Trophoblast cell (in vitro differentiated cells and primary cell): Measurements from ENCODE around the gene BCO1. TPM values are rescaled to one million over a fixed set of nuclear protein-coding genes. Genes with fewer than 3 reads are reported as not detected.
A peak's percentile ranks its signal among the peaks of the same experiment; 100 is the strongest.

Experiments
- DNase-seq, 2 donors: peaks; one replicate each; pipeline ENCODE4 v3.0.0-alpha.2; 2016
- H2AFZ ChIP-seq: 2 replicates; pipeline ENCODE4 v1.6.1; 2013; ENCODE audit warnings: low read length, moderate library complexity, mild to moderate bottlenecking; ENCODE audit not compliant: insufficient read depth, poor library complexity
- H2AK5ac ChIP-seq: 2 replicates; pipeline ENCODE4 v1.6.1; 2013; ENCODE audit warnings: mild to moderate bottlenecking, low read length
- H2BK120ac ChIP-seq: 2 replicates; pipeline ENCODE4 v1.6.1; 2013; ENCODE audit warnings: low read length, mild to moderate bottlenecking, moderate library complexity; ENCODE audit not compliant: insufficient read depth, poor library complexity
- H2BK12ac ChIP-seq: 2 replicates; pipeline ENCODE4 v1.6.1; 2013; ENCODE audit warnings: mild to moderate bottlenecking, low read length, moderate library complexity
- H2BK5ac ChIP-seq: 2 replicates; pipeline ENCODE4 v1.6.1; 2013; ENCODE audit warnings: low read length, low read depth, moderate library complexity, mild to moderate bottlenecking; ENCODE audit not compliant: poor library complexity
- H3K14ac ChIP-seq: 2 replicates; pipeline ENCODE4 v1.6.1; 2013; ENCODE audit warnings: mild to moderate bottlenecking, low read length
- H3K18ac ChIP-seq: 2 replicates; pipeline ENCODE4 v1.6.1; 2013; ENCODE audit warnings: mild to moderate bottlenecking, low read length
- H3K23ac ChIP-seq: 2 replicates; pipeline ENCODE4 v1.6.1; 2013; ENCODE audit warnings: low read length
- H3K27ac ChIP-seq: 2 replicates; pipeline ENCODE4 v1.5.1; 2013; ENCODE audit warnings: low read depth, mild to moderate bottlenecking, inconsistent platforms, low read length, moderate library complexity
- H3K27me3 ChIP-seq: 2 replicates; pipeline ENCODE4 v1.6.1; 2013; ENCODE audit warnings: inconsistent platforms, mild to moderate bottlenecking, low read length, moderate library complexity; ENCODE audit not compliant: insufficient read depth
- H3K36me3 ChIP-seq, 2 experiments: 1 replicate in 1 of 2; 2 replicates in 1 of 2; pipeline ENCODE4 v1.6.1; 2013; ENCODE audit warnings: low read length in 2 of 2, mild to moderate bottlenecking in 2 of 2, moderate library complexity in 1 of 2; ENCODE audit not compliant: insufficient read depth in 2 of 2, control insufficient read depth in 1 of 2
- H3K4ac ChIP-seq: 2 replicates; pipeline ENCODE4 v1.6.1; 2013; ENCODE audit warnings: low read depth, mild to moderate bottlenecking, low read length, moderate library complexity
- H3K4me1 ChIP-seq, 2 experiments: 1 replicate in 1 of 2; 2 replicates in 1 of 2; pipeline ENCODE4 v1.6.1; 2013; ENCODE audit warnings: low read length in 2 of 2, mild to moderate bottlenecking in 2 of 2, moderate library complexity in 1 of 2; ENCODE audit not compliant: insufficient read depth in 2 of 2, control insufficient read depth in 1 of 2
- H3K4me2 ChIP-seq: 2 replicates; pipeline ENCODE4 v1.6.1; 2013; ENCODE audit warnings: inconsistent platforms, mild to moderate bottlenecking, low read length, moderate library complexity
- H3K4me3 ChIP-seq: 2 replicates; pipeline ENCODE4 v1.5.1; 2013; ENCODE audit warnings: mild to moderate bottlenecking, low read depth, low read length, inconsistent platforms
- H3K79me1 ChIP-seq: one replicate; pipeline ENCODE4 v1.6.1; 2013; ENCODE audit warnings: low read length
- H3K79me2 ChIP-seq: 2 replicates; pipeline ENCODE4 v1.6.1; 2013; ENCODE audit warnings: low read length, mild to moderate bottlenecking; ENCODE audit not compliant: control insufficient read depth, insufficient read depth, poor library complexity
- H3K9ac ChIP-seq: 2 replicates; pipeline ENCODE4 v1.6.1; 2013; ENCODE audit warnings: mild to moderate bottlenecking, low read length
- H3K9me3 ChIP-seq: 2 replicates; pipeline ENCODE4 v1.6.1; 2013; ENCODE audit warnings: low read depth, mild to moderate bottlenecking, control low read depth, inconsistent platforms, low read length; ENCODE audit not compliant: insufficient read depth
- H4K12ac ChIP-seq: 2 replicates; pipeline ENCODE4 v1.6.1; 2013; ENCODE audit warnings: low read depth, mild to moderate bottlenecking, low read length, moderate library complexity
- H4K8ac ChIP-seq: 2 replicates; pipeline ENCODE4 v1.6.1; 2013; ENCODE audit warnings: low read depth, mild to moderate bottlenecking, low read length, moderate library complexity
- H4K91ac ChIP-seq: one replicate; pipeline ENCODE4 v1.6.1; 2013; ENCODE audit warnings: low read depth, mild to moderate bottlenecking, low read length, moderate library complexity
- WGBS: extraction: QIAGEN DNeasy Blood & Tissue Kit; methylation state at CpG from one replicate; pipeline ENCODE4 v1.1.7; 2013; ENCODE audit warnings: missing lambda C conversion rate; ENCODE audit not compliant: insufficient read length, insufficient coverage; ENCODE audit errors: extremely low coverage; 5-methylcytosine and 5-hydroxymethylcytosine counted together
- polyA plus RNA-seq: library from polyadenylated mRNA; stranded (reverse); fragments of 200-250 nt; gene quantifications from 2 replicates; pipeline ENCODE4 v1.2.3, GENCODE V29; 2013

The BCO1 gene, protein sequence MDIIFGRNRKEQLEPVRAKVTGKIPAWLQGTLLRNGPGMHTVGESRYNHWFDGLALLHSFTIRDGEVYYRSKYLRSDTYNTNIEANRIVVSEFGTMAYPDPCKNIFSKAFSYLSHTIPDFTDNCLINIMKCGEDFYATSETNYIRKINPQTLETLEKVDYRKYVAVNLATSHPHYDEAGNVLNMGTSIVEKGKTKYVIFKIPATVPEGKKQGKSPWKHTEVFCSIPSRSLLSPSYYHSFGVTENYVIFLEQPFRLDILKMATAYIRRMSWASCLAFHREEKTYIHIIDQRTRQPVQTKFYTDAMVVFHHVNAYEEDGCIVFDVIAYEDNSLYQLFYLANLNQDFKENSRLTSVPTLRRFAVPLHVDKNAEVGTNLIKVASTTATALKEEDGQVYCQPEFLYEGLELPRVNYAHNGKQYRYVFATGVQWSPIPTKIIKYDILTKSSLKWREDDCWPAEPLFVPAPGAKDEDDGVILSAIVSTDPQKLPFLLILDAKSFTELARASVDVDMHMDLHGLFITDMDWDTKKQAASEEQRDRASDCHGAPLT
- 0.01 TPM in 1 of 2 replicates, not detected in the other for polyA plus RNA-seq

DNA sequence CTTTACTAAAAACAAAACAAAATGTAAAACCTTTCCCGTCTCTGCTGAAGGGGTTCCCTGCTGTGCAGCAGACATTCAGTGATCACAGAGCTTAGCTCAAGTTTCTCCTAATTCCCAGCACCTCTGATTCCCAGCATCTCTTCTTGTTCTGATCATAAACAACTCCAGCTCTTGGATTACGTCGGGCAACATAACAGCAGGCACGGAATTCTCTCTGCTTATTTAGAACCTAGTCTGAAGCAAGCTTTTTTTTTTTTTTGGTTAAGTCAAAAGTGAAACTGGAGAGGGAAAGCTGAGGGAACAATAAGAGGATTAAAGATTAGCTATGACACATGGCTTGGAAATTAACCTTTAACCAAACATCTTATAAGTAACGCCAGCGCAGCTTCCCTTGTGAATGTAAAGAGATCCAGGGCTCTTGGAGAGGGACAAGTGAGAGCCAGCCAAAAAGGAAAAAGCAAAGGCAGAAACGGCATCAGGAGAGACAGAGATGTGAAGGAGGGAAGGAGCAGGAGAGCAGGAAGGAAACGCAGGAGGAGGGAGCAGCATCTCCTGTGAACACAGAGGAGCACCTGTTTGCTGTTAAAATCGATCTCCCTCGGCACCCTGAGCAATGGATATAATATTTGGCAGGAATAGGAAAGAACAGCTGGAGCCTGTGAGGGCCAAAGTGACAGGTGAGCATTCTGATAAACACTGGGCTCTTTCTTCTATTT is at the start of gene BCO1:
TSS of gene BCO1 (plus strand) at position 394 of the 716 bp plus-strand sequence. CDS start at position 614, 220 bp downstream.
- H2AK5ac ChIP-seq: no peak within 1 kb of the TSS
- no peak within 1 kb of the TSS for H3K18ac ChIP-seq
- H3K4me2 ChIP-seq: no peak within 1 kb of the TSS
- no peak within 1 kb of the TSS for H4K91ac ChIP-seq
- H3K9me3 ChIP-seq: peaks cover 2% of the 10 kb centered on the region
- H3K14ac ChIP-seq: no peak within 1 kb of the TSS
- H3K36me3 ChIP-seq: no peaks in the 10 kb centered on the region
- H2BK5ac ChIP-seq: no peak within 1 kb of the TSS
- H3K79me1 ChIP-seq: no peaks in the 10 kb centered on the region
- H3K4me1 ChIP-seq: no peaks in the 10 kb centered on the region
- H2BK12ac ChIP-seq: no peak within 1 kb of the TSS
- no CpG with 5 or more reads among the region's 10 CpGs for WGBS
- H3K9ac ChIP-seq: no peak within 1 kb of the TSS
- no peak within 1 kb of the TSS for H4K8ac ChIP-seq
- H3K4me3 ChIP-seq: no peak within 1 kb of the TSS
- H3K4ac ChIP-seq: no peak within 1 kb of the TSS
- no peak within 1 kb of the TSS for H2BK120ac ChIP-seq
- no peak within 1 kb of the TSS for H3K27ac ChIP-seq
- no peaks in the 10 kb centered on the region for H3K79me2 ChIP-seq
- no peak within 1 kb of the TSS for H2AFZ ChIP-seq
- H3K27me3 ChIP-seq: no peaks in the 10 kb centered on the region
- no peak within 1 kb of the TSS for H3K23ac ChIP-seq
- H4K12ac ChIP-seq: no peak within 1 kb of the TSS
- DNase-seq: no peak

DNA sequence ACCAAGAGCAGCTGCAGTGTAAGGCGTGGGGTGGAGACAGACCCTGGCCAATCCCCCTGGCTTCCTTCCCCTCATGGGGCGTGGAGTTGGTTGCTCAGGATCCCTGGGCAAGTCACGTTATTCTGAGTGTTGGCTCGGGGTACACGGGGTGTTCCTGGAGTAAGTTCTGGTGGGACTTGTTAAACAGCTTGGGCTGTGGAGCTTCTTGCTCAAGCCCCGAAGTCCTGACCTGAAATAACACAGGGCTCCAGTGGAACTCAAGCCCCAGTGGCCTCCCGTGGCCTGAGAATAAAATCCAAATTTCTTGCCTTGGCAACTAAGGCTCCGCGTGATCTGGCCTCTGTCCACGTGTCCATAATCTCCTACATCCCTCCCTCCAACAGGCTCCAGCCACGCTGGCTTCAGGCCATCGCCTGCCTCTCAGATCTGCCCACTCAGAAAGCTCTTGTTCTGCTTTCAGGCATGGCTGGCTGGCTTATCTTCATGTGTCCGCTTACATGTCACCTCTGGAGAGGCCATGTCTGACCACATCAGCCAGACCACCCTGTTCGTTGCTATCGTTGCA is 49.3 kb upstream of the BCO1 start:
- H3K14ac ChIP-seq: peak overlapping the region; percentile 1
- H2AK5ac ChIP-seq: no peak overlapping the region
- WGBS: no CpG with 5 or more reads among the region's 15 CpGs
- no peak overlapping the region for H4K12ac ChIP-seq
- peaks cover 0 to 2% of the 10 kb centered on the region in 2 experiments for H3K4me1 ChIP-seq
- H2BK5ac ChIP-seq: no peak overlapping the region
- peak overlapping the region; percentile 46 for H2BK12ac ChIP-seq
- H4K91ac ChIP-seq: peak overlapping the region; percentile 8
- no peak overlapping the region for H3K18ac ChIP-seq
- no peak overlapping the region for H3K9ac ChIP-seq
- H2BK120ac ChIP-seq: no peak overlapping the region
- no peaks in the 10 kb centered on the region for H3K27me3 ChIP-seq
- H3K79me1 ChIP-seq: no peaks in the 10 kb centered on the region
- no peak overlapping the region for H2AFZ ChIP-seq
- H3K36me3 ChIP-seq: no peaks in the 10 kb centered on the region
- H4K8ac ChIP-seq: no peak overlapping the region
- DNase-seq: no peak
- no peak overlapping the region for H3K27ac ChIP-seq
- no peak overlapping the region for H3K4ac ChIP-seq
- no peak overlapping the region for H3K23ac ChIP-seq
- no peaks in the 10 kb centered on the region for H3K9me3 ChIP-seq
- H3K4me3 ChIP-seq: no peak overlapping the region
- H3K4me2 ChIP-seq: no peak overlapping the region
- no peaks in the 10 kb centered on the region for H3K79me2 ChIP-seq

GRCh38 chr16:81190667-81191066 is 47.8 kb upstream of the BCO1 start:
- Histone ChIP-seq H2AFZ (no peak overlapping the region), H3K79me1 (no peaks in the 10 kb centered on the region), H3K4me2 (no peak overlapping the region), H2BK12ac (no peak overlapping the region), H3K36me3 (no peaks in the 10 kb centered on the region), H3K27me3 (no peaks in the 10 kb centered on the region), H2AK5ac (no peak overlapping the region), H3K18ac (no peak overlapping the region), H3K23ac (no peak overlapping the region), H3K4ac (no peak overlapping the region), H3K27ac (no peak overlapping the region), H3K4me1 (peaks cover 0 to 2% of the 10 kb centered on the region in 2 experiments), H3K9ac (no peak overlapping the region), H3K4me3 (no peak overlapping the region), H4K12ac (no peak overlapping the region), H4K8ac (no peak overlapping the region), H3K9me3 (no peaks in the 10 kb centered on the region), H3K79me2 (no peaks in the 10 kb centered on the region), H3K14ac (no peak overlapping the region), H4K91ac (no peak overlapping the region), H2BK120ac (no peak overlapping the region), H2BK5ac (no peak overlapping the region)
- DNase-seq: peak; percentile 23 to 27
- WGBS: no CpG with 5 or more reads among the region's 3 CpGs

- H2AFZ ChIP-seq: no peak overlapping the region
- H3K4ac ChIP-seq: no peak overlapping the region
- no peak overlapping the region for H3K18ac ChIP-seq
- H3K23ac ChIP-seq: no peak overlapping the region
- no peak overlapping the region for H4K12ac ChIP-seq
- H2BK12ac ChIP-seq: no peak overlapping the region
- no peak for DNase-seq
- no peak overlapping the region for H3K27ac ChIP-seq
- no peak overlapping the region for H2BK120ac ChIP-seq
- no peak overlapping the region for H4K91ac ChIP-seq
- no peak overlapping the region for H3K4me2 ChIP-seq
- peaks cover 2 to 3% of the 10 kb centered on the region in 2 experiments for H3K4me1 ChIP-seq
- no peak overlapping the region for H3K14ac ChIP-seq
- H3K4me3 ChIP-seq: no peak overlapping the region
- no peaks in the 10 kb centered on the region for H3K27me3 ChIP-seq
- H3K9ac ChIP-seq: no peak overlapping the region
- no peaks in the 10 kb centered on the region for H3K36me3 ChIP-seq
- H3K79me2 ChIP-seq: no peaks in the 10 kb centered on the region
- H4K8ac ChIP-seq: no peak overlapping the region
- no peak overlapping the region for H2AK5ac ChIP-seq
- no peaks in the 10 kb centered on the region for H3K79me1 ChIP-seq
- H3K9me3 ChIP-seq: no peaks in the 10 kb centered on the region
- H2BK5ac ChIP-seq: no peak overlapping the region
- WGBS: no CpG with 5 or more reads among the region's 13 CpGs
Observed at GRCh38 chr16:81195885-81196534, 42.5 kb upstream of the BCO1 start.
